IMR-90 (cell line): ENCODE measurements around the gene GOLGA3. TPM values are rescaled to one million over a fixed set of nuclear protein-coding genes. Genes with fewer than 3 reads are reported as not detected.

Source experiments
- ATAC-seq: fragments of 200-7000 bp; cut with Tn5 transposase; 2 replicates; pipeline ENCODE4 v1.9.1; 2020; ENCODE audit warnings: low read depth, mild to moderate bottlenecking, moderate library complexity
- BruUV-seq: library from RNA; stranded (reverse); fragments of 400-500 nt; replicated peaks from 2 replicates; lab custom pipeline; 2021; lab: Mats Ljungman, UMichigan
- CTCF ChIA-PET: fragments of 300-600 bp; formaldehyde crosslinking; extraction: SDS; loops from one replicate; lab custom pipeline; 2021; ENCODE audit warnings: antibody characterized with exemption; lab: Yijun Ruan, JAX
- POLR2A ChIA-PET: fragments of 300-600 bp; sonication (Branson Sonifier 250); formaldehyde crosslinking; loops from one replicate; lab custom pipeline; 2022; ENCODE audit warnings: antibody characterized with exemption; ENCODE audit not compliant: unreplicated experiment; lab: Charles Lee
- DNase-seq: peaks from one replicate; pipeline ENCODE4 v3.0.0; 2013
- H2AFZ ChIP-seq: replicated peaks from 2 replicates; pipeline ENCODE3; 2013; ENCODE audit warnings: low read length, mild to moderate bottlenecking; ENCODE audit not compliant: poor library complexity
- H2AK5ac ChIP-seq: 2 replicates; pipeline ENCODE4 v1.6.1; 2013; ENCODE audit warnings: low read depth, low read length, inconsistent platforms
- H2AK9ac ChIP-seq: replicated peaks from 2 replicates; pipeline ENCODE3; 2013; ENCODE audit warnings: mild to moderate bottlenecking, low read depth, low read length, moderate library complexity; ENCODE audit not compliant: poor library complexity
- H2BK120ac ChIP-seq: 2 replicates; pipeline ENCODE4 v1.6.1; 2013; ENCODE audit warnings: low read depth, low read length, inconsistent platforms
- H2BK15ac ChIP-seq: 3 replicates; pipeline ENCODE4 v1.6.1; 2013; ENCODE audit warnings: low read depth, low read length, inconsistent platforms
- H2BK20ac ChIP-seq: 2 replicates; pipeline ENCODE4 v1.6.1; 2013; ENCODE audit warnings: low read depth, mild to moderate bottlenecking, inconsistent platforms, low read length, moderate library complexity
- H2BK5ac ChIP-seq: 2 replicates; pipeline ENCODE4 v1.6.1; 2013; ENCODE audit warnings: mild to moderate bottlenecking, low read depth, low read length, inconsistent platforms; ENCODE audit not compliant: poor library complexity, severe bottlenecking
- H3K14ac ChIP-seq: replicated peaks from 2 replicates; pipeline ENCODE4 v1.6.1; 2013; ENCODE audit warnings: low read depth, low read length, inconsistent platforms
- H3K18ac ChIP-seq: 2 replicates; pipeline ENCODE4 v1.6.1; 2013; ENCODE audit warnings: low read depth, low read length, control low read depth
- H3K23ac ChIP-seq: 2 replicates; pipeline ENCODE4 v1.6.1; 2013; ENCODE audit warnings: low read depth, low read length, inconsistent platforms
- H3K27ac ChIP-seq: 2 replicates; pipeline ENCODE4 v1.5.1; 2013; ENCODE audit warnings: mild to moderate bottlenecking, control low read depth, low read length; ENCODE audit not compliant: insufficient read depth
- H3K27me3 ChIP-seq: 2 replicates; pipeline ENCODE4 v1.6.1; 2013; ENCODE audit warnings: low read length; ENCODE audit not compliant: control insufficient read depth, insufficient read depth
- H3K36me3 ChIP-seq: 2 replicates; pipeline ENCODE4 v1.6.1; 2013; ENCODE audit warnings: low read length, mixed read lengths; ENCODE audit not compliant: control insufficient read depth, insufficient read depth
- H3K4ac ChIP-seq: 2 replicates; pipeline ENCODE4 v1.6.1; 2013; ENCODE audit warnings: low read depth, low read length, inconsistent platforms
- H3K4me1 ChIP-seq: 2 replicates; pipeline ENCODE4 v1.6.1; 2013; ENCODE audit warnings: low read length, mixed read lengths; ENCODE audit not compliant: control insufficient read depth, insufficient read depth
- H3K4me2 ChIP-seq: 2 replicates; pipeline ENCODE4 v1.6.1; 2013; ENCODE audit warnings: low read depth, mild to moderate bottlenecking, control low read depth, low read length, moderate library complexity
- H3K4me3 ChIP-seq: 2 replicates; pipeline ENCODE4 v1.5.1; 2013; ENCODE audit warnings: low read depth, mild to moderate bottlenecking, control low read depth, low read length, moderate library complexity; ENCODE audit not compliant: insufficient read depth
- H3K56ac ChIP-seq: 2 replicates; pipeline ENCODE4 v1.6.1; 2013; ENCODE audit warnings: low read length, inconsistent platforms; ENCODE audit not compliant: insufficient read depth; ENCODE audit errors: extremely low read depth
- H3K79me1 ChIP-seq, 2 experiments: 2 replicates each; pipeline ENCODE4 v1.6.1; 2013; ENCODE audit warnings: low read length in 2 of 2, inconsistent platforms in 1 of 2, low read depth in 1 of 2
- H3K9ac ChIP-seq: 2 replicates; pipeline ENCODE4 v1.6.1; 2013; ENCODE audit warnings: low read depth, low read length, control low read depth
- H3K9me1 ChIP-seq: 2 replicates; pipeline ENCODE4 v1.6.1; 2013; ENCODE audit warnings: low read length, inconsistent platforms; ENCODE audit not compliant: insufficient read depth
- H3K9me3 ChIP-seq: 2 replicates; pipeline ENCODE4 v1.6.1; 2013; ENCODE audit warnings: low read length; ENCODE audit not compliant: control insufficient read depth, insufficient read depth
- H4K20me1 ChIP-seq: 2 replicates; pipeline ENCODE4 v1.6.1; 2013; ENCODE audit warnings: low read length, inconsistent platforms; ENCODE audit not compliant: insufficient read depth
- H4K5ac ChIP-seq: 2 replicates; pipeline ENCODE4 v1.6.1; 2013; ENCODE audit warnings: mild to moderate bottlenecking, low read depth, low read length, control low read depth
- H4K8ac ChIP-seq, 2 experiments: 2 replicates each; pipeline ENCODE4 v1.6.1; 2013; ENCODE audit warnings: low read depth in 2 of 2, low read length in 2 of 2, control low read depth in 1 of 2, inconsistent platforms in 1 of 2
- H4K91ac ChIP-seq: 2 replicates; pipeline ENCODE4 v1.6.1; 2013; ENCODE audit warnings: low read depth, low read length, inconsistent platforms; ENCODE audit not compliant: insufficient read depth
- POLR2A ChIP-seq: IDR thresholded peaks from 2 replicates; pipeline ENCODE4 v1.6.1; 2012; ENCODE audit warnings: mild to moderate bottlenecking, low read depth, low read length
- WGBS, 2 experiments: methylation state at CpG; one replicate each; pipeline versions ENCODE4 v1.1.5 to v1.1.7; 2013; ENCODE audit warnings: missing lambda C conversion rate in 2 of 2; ENCODE audit not compliant: insufficient read length in 1 of 2; ENCODE audit errors: extremely low coverage in 2 of 2; 5-methylcytosine and 5-hydroxymethylcytosine counted together
- dilution Hi-C: fragments of 300-500 bp; cut with HindIII; formaldehyde crosslinking; loops from one replicate; pipeline ENCODE4 v1.14.3; 2018; ENCODE audit warnings: low sequenced_read_pairs; ENCODE audit not compliant: unreplicated experiment
- in situ Hi-C: fragments of 300-500 bp; cut with MboI; formaldehyde crosslinking; loops from 3 replicates; pipeline ENCODE4 v1.14.3; 2019; ENCODE audit warnings: low sequenced_read_pairs, inconsistent platforms, mixed read lengths
- intact Hi-C: fragments of 100-400 bp; cut with micrococcal nuclease; formaldehyde crosslinking; loops from 2 replicates; pipeline ENCODE4 v1.10.0; 2022
- polyA plus RNA-seq, 3 experiments: library from polyadenylated mRNA; depleted of rRNA; stranded (reverse); fragments of >200 nt; gene quantifications; 2 replicates each; pipeline ENCODE4 v1.2.3, GENCODE V29; 2012; ENCODE audit warnings: low replicate concordance in 1 of 3
- total RNA-seq: library from RNA; depleted of rRNA; stranded (reverse); fragments of >200 nt; gene quantifications from 2 replicates; pipeline ENCODE4 v1.2.3, GENCODE V29; 2012

GOLGA3 gene
- total and polyA plus RNA-seq, 2 of the 4 experiments (the other 2 are of a cell fraction): 39.6 to 99.8 TPM

DNA sequence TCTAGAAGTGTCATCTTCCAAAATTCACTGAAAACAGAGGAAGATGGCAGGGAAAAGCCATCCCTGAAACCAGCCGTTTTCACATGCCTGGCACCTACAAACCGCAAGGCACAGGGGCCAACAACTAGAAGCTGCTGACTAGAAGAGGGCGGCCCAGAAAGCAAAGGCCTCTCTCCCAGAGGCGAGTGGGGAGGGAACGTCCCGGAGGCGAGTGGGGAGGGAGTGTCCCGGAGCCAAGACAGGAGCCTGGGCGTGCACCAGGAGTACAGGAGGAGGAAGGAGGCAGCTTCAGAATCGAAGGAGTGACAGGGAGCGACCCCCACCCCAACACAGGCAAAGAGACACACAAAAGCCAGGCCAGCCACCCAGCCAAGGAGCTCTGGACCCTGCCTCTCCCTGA lies 88.0 kb downstream of the GOLGA3 start:
- no peak for TF ChIP-seq POLR2A
- no peak for DNase-seq
- no peaks in the 10 kb centered on the region for H3K4me1 ChIP-seq
- in situ Hi-C loops: no loop called here
- H3K27me3 ChIP-seq: no peaks in the 10 kb centered on the region
- H3K14ac ChIP-seq: no peak overlapping the region
- peaks cover 71% of the 10 kb centered on the region for H3K36me3 ChIP-seq
- no peak overlapping the region for H4K91ac ChIP-seq
- peaks cover 57% of the 10 kb centered on the region for H4K20me1 ChIP-seq
- peaks cover 33 to 59% of the 10 kb centered on the region in 2 experiments for H3K79me1 ChIP-seq
- H2BK15ac ChIP-seq: no peak overlapping the region
- BruUV-seq: no TSS peak
- no peak overlapping the region for H3K18ac ChIP-seq
- no peak overlapping the region for H3K27ac ChIP-seq
- intact Hi-C loops: no loop called here
- ChIA-PET CTCF (no interaction called here), POLR2A (no interaction called here)
- H2AFZ ChIP-seq: no peak overlapping the region
- H3K56ac ChIP-seq: no peak overlapping the region
- no peak overlapping the region for H4K8ac ChIP-seq
- no peak for ATAC-seq
- 100% methylated on average over 1 of the region's 11 CpGs; no CpG with 5 or more reads in 1 of the 2 experiments for WGBS, 2 experiments
- H2BK120ac ChIP-seq: no peak overlapping the region
- H3K4me3 ChIP-seq: no peak overlapping the region
- no peak overlapping the region for H2BK20ac ChIP-seq
- H3K9ac ChIP-seq: no peak overlapping the region
- H3K9me3 ChIP-seq: no peaks in the 10 kb centered on the region
- H3K4me2 ChIP-seq: no peak overlapping the region
- H2BK5ac ChIP-seq: no peak overlapping the region
- no peak overlapping the region for H3K23ac ChIP-seq
- no peak overlapping the region for H2AK9ac ChIP-seq
- H4K5ac ChIP-seq: no peak overlapping the region
- H3K9me1 ChIP-seq: peaks cover 5% of the 10 kb centered on the region
- H3K4ac ChIP-seq: no peak overlapping the region
- dilution Hi-C loops: no loop called here
- H2AK5ac ChIP-seq: no peak overlapping the region
